H1 (cell line): ENCODE results near the gene FAM241B.

Source experiments
- ATF2 ChIP-seq: IDR thresholded peaks from 2 replicates; pipeline ENCODE4 v1.6.1; 2012; ENCODE audit warnings: low read length, inconsistent platforms
- CTCF ChIP-seq, 3 experiments: IDR thresholded peaks; 1 replicate in 2 of 3; 2 replicates in 1 of 3; pipeline versions ENCODE4 v1.5.1 to v1.6.1; 2011; ENCODE audit warnings: low read length in 3 of 3, mild to moderate bottlenecking in 3 of 3, inconsistent platforms in 2 of 3, low read depth in 1 of 3, moderate library complexity in 1 of 3; ENCODE audit not compliant: insufficient read depth in 1 of 3; ENCODE audit errors: control extremely low read depth in 1 of 3
- EP300 ChIP-seq, 2 experiments: IDR thresholded peaks; 1 replicate in 1 of 2; 2 replicates in 1 of 2; pipeline ENCODE4 v1.6.1; 2011 to 2012; ENCODE audit warnings: low read depth in 2 of 2, low read length in 2 of 2, mild to moderate bottlenecking in 2 of 2, borderline replicate concordance in 1 of 2, inconsistent platforms in 1 of 2, moderate library complexity in 1 of 2
- EZH2 ChIP-seq: fragments of 200-600 bp; sonication (generic); IDR thresholded peaks from 2 replicates; pipeline ENCODE4 v1.7.1; 2012; ENCODE audit warnings: low read depth, mild to moderate bottlenecking, moderate library complexity, low read length, inconsistent platforms; ENCODE audit not compliant: severe bottlenecking
- JUND ChIP-seq: IDR thresholded peaks from 2 replicates; pipeline ENCODE4 v1.6.1; 2011; ENCODE audit warnings: mild to moderate bottlenecking, improper control_type of control experiment, low read length
- MAX ChIP-seq: IDR thresholded peaks from 2 replicates; pipeline ENCODE4 v1.6.1; 2012; ENCODE audit warnings: inconsistent platforms
- POLR2A ChIP-seq, 2 experiments: IDR thresholded peaks; 1 replicate in 1 of 2; 2 replicates in 1 of 2; pipeline ENCODE4 v1.6.1; 2011; ENCODE audit warnings: low read depth in 2 of 2, low read length in 2 of 2, mild to moderate bottlenecking in 2 of 2; ENCODE audit errors: control extremely low read depth in 1 of 2
- POLR2AphosphoS5 ChIP-seq: IDR thresholded peaks from 2 replicates; pipeline ENCODE4 v1.6.1; 2011; ENCODE audit warnings: low read depth, low read length
- SP1 ChIP-seq: IDR thresholded peaks from 2 replicates; pipeline ENCODE4 v1.6.1; 2011; ENCODE audit warnings: low read depth, low read length
- TAF7 ChIP-seq: optimal IDR thresholded peaks from 2 replicates; pipeline ENCODE3; 2011; ENCODE audit warnings: low read depth, mild to moderate bottlenecking, inconsistent platforms, low read length, moderate library complexity, borderline replicate concordance
- USF2 ChIP-seq: IDR thresholded peaks from 2 replicates; pipeline ENCODE4 v1.6.1; 2011; ENCODE audit warnings: low read length, improper control_type of control experiment
- YY1 ChIP-seq: IDR thresholded peaks from 2 replicates; pipeline ENCODE4 v1.6.1; 2011; ENCODE audit warnings: low read depth, mild to moderate bottlenecking, low read length

GRCh38 chr10:69655124-69655867 is 25.2 kb downstream of the FAM241B start:
- TF ChIP-seq YY1 (no peak), ATF2 (no peak), POLR2A (IDR thresholded peaks at IDR 0.05; ENCODE audit: control extremely low read depth in 1 of 2, low read depth in 2 of 2, low read length in 2 of 2) (no peak), POLR2AphosphoS5 (no peak), EZH2 (no peak), JUND (no peak), CTCF (IDR thresholded peaks at IDR 0.05; ENCODE audit: control extremely low read depth in 1 of 3, insufficient read depth in 1 of 3, low read depth in 1 of 3, low read length in 3 of 3) (peak; percentile 37 to 44 (median 38); a peak in 3 of 4 replicates), MAX (no peak), USF2 (no peak), SP1 (no peak), EP300 (IDR thresholded peaks at IDR 0.05; ENCODE audit: borderline replicate concordance in 1 of 2, low read depth in 2 of 2, low read length in 2 of 2) (no peak), TAF7 (no peak)
